DOHH2 (cell line): ENCODE results near the gene G2E3.

Experiments used
- H3F3A ChIP-seq: fragments of 200-600 bp; sonication (generic), shearing (Covaris generic); 2 replicates; pipeline ENCODE4 v1.6.0; 2016; ENCODE audit warnings: antibody characterized with exemption, mild to moderate bottlenecking; ENCODE audit not compliant: control insufficient read depth, insufficient read depth
- H3K27ac ChIP-seq: fragments of 200-600 bp; sonication (generic); 2 replicates; pipeline ENCODE4 v1.5.1; 2014; ENCODE audit warnings: low read depth, mild to moderate bottlenecking, low read length, moderate library complexity
- H3K27me3 ChIP-seq: fragments of 200-600 bp; sonication (generic); 2 replicates; pipeline ENCODE4 v1.6.1; 2014; ENCODE audit warnings: mild to moderate bottlenecking, low read length, mixed read lengths; ENCODE audit not compliant: control insufficient read depth
- H3K36me3 ChIP-seq: fragments of 200-600 bp; sonication (generic); 2 replicates; pipeline ENCODE4 v1.6.1; 2014; ENCODE audit warnings: mild to moderate bottlenecking, low read length, moderate library complexity, mixed read lengths; ENCODE audit not compliant: control insufficient read depth
- H3K4me1 ChIP-seq: fragments of 200-600 bp; sonication (generic); 2 replicates; pipeline ENCODE4 v1.6.1; 2014; ENCODE audit warnings: mild to moderate bottlenecking, low read length, mixed read lengths; ENCODE audit not compliant: control insufficient read depth
- H3K4me2 ChIP-seq: fragments of 200-600 bp; sonication (generic); 2 replicates; pipeline ENCODE4 v1.6.0; 2014; ENCODE audit warnings: mild to moderate bottlenecking, low read length, moderate library complexity
- H3K4me3 ChIP-seq: fragments of 200-600 bp; sonication (generic); 2 replicates; pipeline ENCODE4 v1.5.1; 2014; ENCODE audit warnings: mild to moderate bottlenecking, low read length, mixed read lengths
- H3K79me2 ChIP-seq: fragments of 200-600 bp; sonication (generic); 2 replicates; pipeline ENCODE4 v1.6.1; 2014; ENCODE audit warnings: mild to moderate bottlenecking, low read length, mixed read lengths; ENCODE audit not compliant: control insufficient read depth
- H3K9me2 ChIP-seq: fragments of 200-600 bp; sonication (generic); replicated peaks from 2 replicates; pipeline ENCODE4 v1.6.1; 2014; ENCODE audit warnings: mild to moderate bottlenecking, low read length, mixed read lengths; ENCODE audit not compliant: control insufficient read depth
- H3K9me3 ChIP-seq: fragments of 200-600 bp; sonication (generic); 2 replicates; pipeline ENCODE4 v1.6.1; 2014; ENCODE audit warnings: antibody characterized with exemption, low read length, mixed read lengths; ENCODE audit not compliant: control insufficient read depth, insufficient read depth
- H4K20me1 ChIP-seq: fragments of 200-600 bp; sonication (generic); 2 replicates; pipeline ENCODE4 v1.6.0; 2014; ENCODE audit warnings: low read depth, mild to moderate bottlenecking, antibody characterized with exemption, low read length, moderate library complexity; ENCODE audit not compliant: control insufficient read depth, insufficient read depth
- CTCF ChIP-seq: fragments of 200-600 bp; sonication (generic); IDR thresholded peaks from one replicate; pipeline ENCODE4 v1.5.1; 2014; ENCODE audit warnings: antibody characterized with exemption, mild to moderate bottlenecking, low read depth, low read length; ENCODE audit not compliant: poor library complexity, severe bottlenecking
- EZH2phosphoT487 ChIP-seq: fragments of 200-600 bp; sonication (generic); IDR thresholded peaks from 2 replicates; pipeline ENCODE4 v1.6.1; 2017; ENCODE audit warnings: borderline replicate concordance, mild to moderate bottlenecking, antibody characterized with exemption, low read length, moderate library complexity, mixed read lengths

Gene G2E3

GRCh38 chr14:30584058-30584630 is 25.2 kb downstream of the G2E3 start:
- H4K20me1 ChIP-seq, result peaks cover 4% of the 10 kb centered on the region; the same call in 1 of the 2 replicates
- H3K9me3 ChIP-seq, result peaks cover 4% of the 10 kb centered on the region; the same call in 1 of the 2 replicates
- H3K4me2 ChIP-seq, result no peak overlapping the region
- H3K27ac ChIP-seq, result no peak overlapping the region
- TF ChIP-seq CTCF (no peak), EZH2phosphoT487 (no peak)
- peaks cover 85% of the 10 kb centered on the region for H3K79me2 ChIP-seq
- no peaks in the 10 kb centered on the region for H3K27me3 ChIP-seq
- no peaks in the 10 kb centered on the region; the same call in 1 of the 2 replicates for H3F3A ChIP-seq
- H3K4me1 ChIP-seq, result no peaks in the 10 kb centered on the region
- H3K36me3 ChIP-seq, result peaks cover 86% of the 10 kb centered on the region
- H3K4me3 ChIP-seq, result no peak overlapping the region
- H3K9me2 ChIP-seq, result no peaks in the 10 kb centered on the region

GRCh38 chr14:30585204-30585603 is 26.2 kb downstream of the G2E3 start:
- no peak overlapping the region for H3K27ac ChIP-seq
- H3F3A ChIP-seq, result no peaks in the 10 kb centered on the region; the same call in 1 of the 2 replicates
- no peaks in the 10 kb centered on the region for H3K9me2 ChIP-seq
- peaks cover 74% of the 10 kb centered on the region for H3K79me2 ChIP-seq
- H3K4me3 ChIP-seq, result no peak overlapping the region
- H3K4me1 ChIP-seq, result no peaks in the 10 kb centered on the region
- H3K9me3 ChIP-seq, result peaks cover 4% of the 10 kb centered on the region; the same call in 1 of the 2 replicates
- H3K4me2 ChIP-seq, result no peak overlapping the region
- H3K36me3 ChIP-seq, result peaks cover 89% of the 10 kb centered on the region
- peaks cover 4% of the 10 kb centered on the region; the same call in 1 of the 2 replicates for H4K20me1 ChIP-seq
- TF ChIP-seq CTCF, result no peak
- TF ChIP-seq EZH2phosphoT487, result no peak
- no peaks in the 10 kb centered on the region for H3K27me3 ChIP-seq

GRCh38 chr14:30587141-30587540 is 28.2 kb downstream of the G2E3 start:
- TF ChIP-seq CTCF (no peak), EZH2phosphoT487 (no peak)
- Histone ChIP-seq H3K9me2 (no peaks in the 10 kb centered on the region), H3K4me3 (no peak overlapping the region), H3K27ac (no peak overlapping the region), H4K20me1 (peaks cover 4% of the 10 kb centered on the region; the same call in 1 of the 2 replicates), H3K79me2 (peaks cover 64% of the 10 kb centered on the region), H3F3A (no peaks in the 10 kb centered on the region; the same call in 1 of the 2 replicates), H3K4me2 (no peak overlapping the region), H3K36me3 (peaks cover 91% of the 10 kb centered on the region), H3K9me3 (peaks cover 4% of the 10 kb centered on the region; the same call in 1 of the 2 replicates), H3K4me1 (no peaks in the 10 kb centered on the region), H3K27me3 (no peaks in the 10 kb centered on the region)
